Measurements from ENCODE around the gene SYT15B. TPM values are rescaled to one million over a fixed set of nuclear protein-coding genes. Genes with fewer than 3 reads are reported as not detected.
"Not testable (repeated sequence)": the region's sequence is repeated elsewhere in the genome, so short reads cannot be mapped to it uniquely, and the experiment has no call there.

The SYT15B gene
- total and polyA plus RNA-seq, 2 donors (not counting 3 experiments of a cell fraction or from before 2014, with no cell fraction given), result 0.08 TPM; not detected in 1

DNA sequence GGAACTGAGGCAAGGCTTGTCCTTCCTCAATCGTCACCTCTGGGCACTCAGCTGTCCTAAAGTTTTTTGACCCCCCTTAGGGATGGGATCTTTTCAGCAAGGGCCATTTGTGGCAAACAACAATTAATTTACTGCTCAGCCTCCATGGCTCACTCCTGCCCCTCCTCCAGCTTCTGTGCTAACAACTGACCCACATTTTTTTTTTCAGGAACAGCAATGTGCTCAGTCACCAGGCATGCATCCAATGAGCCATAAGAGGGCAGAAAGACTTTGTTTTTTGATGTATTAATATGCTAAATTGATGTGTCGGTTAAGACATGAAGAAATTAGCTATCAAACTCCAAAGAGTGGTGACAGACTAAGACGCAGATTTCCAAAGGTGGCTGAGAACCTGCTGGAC is 4.7 kb upstream of the SYT15B start:
- H3K4me1 ChIP-seq (ENCODE audit: control insufficient read depth, extremely low read depth, insufficient read depth, low read length); FAIRE-seq; H3K27ac ChIP-seq (ENCODE audit: insufficient read depth, low read depth, low read length); intact Hi-C loops (cut with micrococcal nuclease); H3K9me3 ChIP-seq (replicated peaks; ENCODE audit: control insufficient read depth, insufficient read depth, low read length); H4K20me1 ChIP-seq (replicated peaks; ENCODE audit: control insufficient read depth, extremely low read depth, insufficient read depth, low read length); dilution Hi-C loops (cut with MboI; ENCODE audit: extremely low pct_ligation_motif_present, low sequenced_read_pairs); H3K79me2 ChIP-seq (ENCODE audit: control insufficient read depth, insufficient read depth, low read length); BruUV-seq (replicated peaks); H2AFZ ChIP-seq (ENCODE audit: low read depth, low read length); H3K27me3 ChIP-seq (ENCODE audit: control insufficient read depth in 2 of 2, insufficient read depth in 2 of 2, low read length in 2 of 2); H3K4me2 ChIP-seq (ENCODE audit: insufficient read depth, low read length); H3K36me3 ChIP-seq (ENCODE audit: control insufficient read depth in 2 of 2, extremely low read depth in 1 of 2, insufficient read depth in 2 of 2, low read length in 2 of 2); H3K4me3 ChIP-seq (replicated peaks in 1 of 3; ENCODE audit: insufficient read depth in 1 of 3, low read depth in 1 of 3, low read length in 3 of 3); H3K9me1 ChIP-seq (replicated peaks; ENCODE audit: control insufficient read depth, extremely low read depth, insufficient read depth, low read length); POLR2A ChIA-PET; H3K9ac ChIP-seq (replicated peaks; ENCODE audit: extremely low read depth, insufficient read depth, low read length); CTCF ChIA-PET: not testable (repeated sequence)
- peak; percentile 39 for DNase-seq (ENCODE audit: low read depth, low spot score)

DNA sequence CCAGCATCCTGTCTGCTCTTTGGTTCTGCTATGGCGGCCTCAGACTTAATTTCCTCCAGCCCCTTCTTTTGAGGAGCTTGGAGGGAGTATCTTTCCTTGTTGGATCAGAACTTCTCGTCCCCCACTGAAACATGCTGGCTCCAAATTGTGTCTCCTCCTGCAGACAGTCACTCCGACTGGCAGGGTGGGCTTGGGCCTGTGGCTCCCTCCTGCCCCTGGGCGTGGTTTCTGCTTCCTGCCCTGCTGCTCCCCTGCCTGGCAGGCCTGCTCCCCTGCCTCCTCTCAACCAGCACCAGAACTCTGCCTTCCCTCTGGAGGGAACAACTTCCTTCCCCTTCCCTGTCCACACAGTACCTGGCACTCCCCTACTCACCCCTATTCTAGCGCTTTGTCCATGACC is 3.8 kb upstream of the SYT15B start:
- H3K4me1 ChIP-seq (ENCODE audit: control insufficient read depth, extremely low read depth, insufficient read depth, low read length); H3K36me3 ChIP-seq (ENCODE audit: control insufficient read depth in 2 of 2, extremely low read depth in 1 of 2, insufficient read depth in 2 of 2, low read length in 2 of 2); H3K27ac ChIP-seq (ENCODE audit: insufficient read depth, low read depth, low read length); H3K4me2 ChIP-seq (ENCODE audit: insufficient read depth, low read length); H3K4me3 ChIP-seq (replicated peaks in 1 of 3; ENCODE audit: insufficient read depth in 1 of 3, low read depth in 1 of 3, low read length in 3 of 3); BruUV-seq (replicated peaks); H3K9me1 ChIP-seq (replicated peaks; ENCODE audit: control insufficient read depth, extremely low read depth, insufficient read depth, low read length); CTCF ChIA-PET; intact Hi-C loops (cut with micrococcal nuclease); H3K79me2 ChIP-seq (ENCODE audit: control insufficient read depth, insufficient read depth, low read length); dilution Hi-C loops (cut with MboI; ENCODE audit: extremely low pct_ligation_motif_present, low sequenced_read_pairs); H4K20me1 ChIP-seq (replicated peaks; ENCODE audit: control insufficient read depth, extremely low read depth, insufficient read depth, low read length); H3K9me3 ChIP-seq (replicated peaks; ENCODE audit: control insufficient read depth, insufficient read depth, low read length); POLR2A ChIA-PET; FAIRE-seq; DNase-seq (ENCODE audit: low read depth, low spot score); H3K9ac ChIP-seq (replicated peaks; ENCODE audit: extremely low read depth, insufficient read depth, low read length); H2AFZ ChIP-seq (ENCODE audit: low read depth, low read length); H3K27me3 ChIP-seq (ENCODE audit: control insufficient read depth in 2 of 2, insufficient read depth in 2 of 2, low read length in 2 of 2): not testable (repeated sequence)

DNA sequence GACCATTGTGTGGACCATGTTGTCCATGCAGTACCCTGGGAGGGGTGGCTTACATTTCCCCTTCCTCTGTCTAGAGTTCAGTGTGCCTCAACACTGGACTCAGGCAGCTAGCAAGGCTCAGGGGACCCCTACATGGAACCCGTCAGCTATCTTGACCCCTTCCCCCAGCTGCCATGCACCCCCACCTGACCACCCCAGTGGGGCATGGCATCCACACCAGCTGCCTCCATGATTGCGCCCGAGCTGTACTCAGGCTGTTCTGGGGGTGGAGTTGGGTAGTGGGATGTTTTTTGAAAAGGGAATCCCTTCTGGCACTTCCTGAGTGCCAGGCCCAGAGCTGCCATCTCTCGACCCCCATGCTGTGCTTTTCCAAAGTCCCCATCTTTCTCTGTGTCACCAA is 1.8 kb upstream of the SYT15B start:
- H3K4me2 ChIP-seq (ENCODE audit: insufficient read depth, low read length); dilution Hi-C loops (cut with MboI; ENCODE audit: extremely low pct_ligation_motif_present, low sequenced_read_pairs); H3K36me3 ChIP-seq (ENCODE audit: control insufficient read depth in 2 of 2, extremely low read depth in 1 of 2, insufficient read depth in 2 of 2, low read length in 2 of 2); DNase-seq (ENCODE audit: low read depth, low spot score); H3K9ac ChIP-seq (replicated peaks; ENCODE audit: extremely low read depth, insufficient read depth, low read length); H3K79me2 ChIP-seq (ENCODE audit: control insufficient read depth, insufficient read depth, low read length); H3K9me1 ChIP-seq (replicated peaks; ENCODE audit: control insufficient read depth, extremely low read depth, insufficient read depth, low read length); H3K27ac ChIP-seq (ENCODE audit: insufficient read depth, low read depth, low read length); H4K20me1 ChIP-seq (replicated peaks; ENCODE audit: control insufficient read depth, extremely low read depth, insufficient read depth, low read length); BruUV-seq (replicated peaks); H3K9me3 ChIP-seq (replicated peaks; ENCODE audit: control insufficient read depth, insufficient read depth, low read length); CTCF ChIA-PET; H3K4me1 ChIP-seq (ENCODE audit: control insufficient read depth, extremely low read depth, insufficient read depth, low read length); H3K4me3 ChIP-seq (replicated peaks in 1 of 3; ENCODE audit: insufficient read depth in 1 of 3, low read depth in 1 of 3, low read length in 3 of 3); intact Hi-C loops (cut with micrococcal nuclease); H2AFZ ChIP-seq (ENCODE audit: low read depth, low read length); FAIRE-seq; H3K27me3 ChIP-seq (ENCODE audit: control insufficient read depth in 2 of 2, insufficient read depth in 2 of 2, low read length in 2 of 2); POLR2A ChIA-PET: not testable (repeated sequence)

DNA sequence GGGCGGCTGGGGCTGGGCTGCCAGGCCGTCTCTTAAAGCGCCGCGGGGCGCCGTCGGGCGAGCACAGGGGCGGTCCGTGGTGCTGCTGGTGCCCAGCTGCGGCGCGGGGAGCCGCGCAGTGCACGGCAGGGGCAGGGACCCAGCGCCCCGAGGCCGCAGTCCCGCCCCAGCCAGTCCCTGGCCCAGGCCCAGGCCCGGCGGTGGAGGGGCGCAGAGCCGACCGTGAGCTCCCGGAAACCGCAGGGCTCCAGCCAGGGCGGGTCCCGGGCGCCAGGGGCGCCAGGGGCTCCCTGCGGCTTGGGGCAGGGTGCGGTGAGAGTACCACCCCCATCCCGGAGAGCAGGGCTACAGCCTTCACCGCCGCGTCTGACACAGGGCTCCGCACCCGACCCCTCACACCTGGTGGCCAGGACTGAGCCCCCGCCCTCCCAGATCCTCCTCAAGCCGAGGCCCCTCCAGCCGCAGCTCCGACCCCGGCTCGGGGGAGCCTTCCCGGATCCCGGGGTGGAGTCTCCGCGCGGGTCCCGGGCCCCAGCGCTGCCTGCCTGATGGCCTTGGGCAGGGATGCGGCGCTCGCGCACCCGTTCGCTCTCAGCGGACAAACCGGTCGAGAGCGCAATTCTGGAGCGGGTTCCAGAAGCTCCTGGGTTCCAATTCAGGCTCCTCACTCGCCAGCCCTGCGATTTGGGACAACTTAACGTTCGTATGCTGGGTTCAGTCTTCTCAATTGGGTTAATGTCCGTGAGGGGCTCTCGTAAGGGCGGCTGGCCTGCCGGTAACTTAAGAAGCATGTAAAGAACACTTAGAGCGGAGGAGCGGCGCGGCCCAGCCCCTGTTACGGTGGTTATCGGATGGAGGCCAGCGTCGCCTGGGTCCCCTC is 478 bp downstream of the SYT15B start:
- H3K9me1 ChIP-seq (replicated peaks; ENCODE audit: control insufficient read depth, extremely low read depth, insufficient read depth, low read length); H3K4me1 ChIP-seq (ENCODE audit: control insufficient read depth, extremely low read depth, insufficient read depth, low read length); CTCF ChIA-PET; FAIRE-seq; H2AFZ ChIP-seq (ENCODE audit: low read depth, low read length); H3K79me2 ChIP-seq (ENCODE audit: control insufficient read depth, insufficient read depth, low read length); H3K27me3 ChIP-seq (ENCODE audit: control insufficient read depth in 2 of 2, insufficient read depth in 2 of 2, low read length in 2 of 2); dilution Hi-C loops (cut with MboI; ENCODE audit: extremely low pct_ligation_motif_present, low sequenced_read_pairs); H3K4me2 ChIP-seq (ENCODE audit: insufficient read depth, low read length); DNase-seq (ENCODE audit: low read depth, low spot score); H4K20me1 ChIP-seq (replicated peaks; ENCODE audit: control insufficient read depth, extremely low read depth, insufficient read depth, low read length); H3K27ac ChIP-seq (ENCODE audit: insufficient read depth, low read depth, low read length); POLR2A ChIA-PET; H3K36me3 ChIP-seq (ENCODE audit: control insufficient read depth in 2 of 2, extremely low read depth in 1 of 2, insufficient read depth in 2 of 2, low read length in 2 of 2); H3K4me3 ChIP-seq (replicated peaks in 1 of 3; ENCODE audit: insufficient read depth in 1 of 3, low read depth in 1 of 3, low read length in 3 of 3); H3K9me3 ChIP-seq (replicated peaks; ENCODE audit: control insufficient read depth, insufficient read depth, low read length); BruUV-seq (replicated peaks); intact Hi-C loops (cut with micrococcal nuclease); H3K9ac ChIP-seq (replicated peaks; ENCODE audit: extremely low read depth, insufficient read depth, low read length): not testable (repeated sequence)

All from endothelial cell of umbilical vein (primary cell).